UCSD-AML1 (cell line): ENCODE measurements around the gene EYA2.
"Not testable (repeated sequence)": the region's sequence is repeated elsewhere in the genome, so short reads cannot be mapped to it uniquely, and the experiment has no call there.

Experiments
- DNase-seq: peaks from one replicate; lab custom pipeline; 2025; ENCODE audit not compliant: unreplicated experiment; lab: John Stamatoyannopoulos, UW

The EYA2 gene

GRCh38 chr20:46894579-46894958 lies at the start of gene EYA2:
EYA2 (plus strand) TSS chr20:46894843; CDS start chr20:46990011, 95,168 bp downstream.
- no peak for DNase-seq

GRCh38 chr20:46844965-46845364 lies 49.7 kb upstream of the EYA2 start:
- no peak for DNase-seq

GRCh38 chr20:46849269-46849668 lies 45.4 kb upstream of the EYA2 start:
- no peak for DNase-seq

GRCh38 chr20:46849751-46850150 lies 44.9 kb upstream of the EYA2 start:
- no peak for DNase-seq

- DNase-seq = no peak
Observed at GRCh38 chr20:46850416-46850815, 44.2 kb upstream of the EYA2 start.

- DNase-seq = no peak
Observed at GRCh38 chr20:46850896-46851295, 43.7 kb upstream of the EYA2 start.

GRCh38 chr20:46851746-46852145 lies 42.9 kb upstream of the EYA2 start:
- DNase-seq = no peak

- DNase-seq = no peak
Observed at GRCh38 chr20:46852313-46852712, 42.3 kb upstream of the EYA2 start.

GRCh38 chr20:46853926-46854325 lies 40.7 kb upstream of the EYA2 start:
- DNase-seq = no peak

- no peak for DNase-seq
Observed at GRCh38 chr20:46857061-46857831, 37.4 kb upstream of the EYA2 start.

GRCh38 chr20:46865824-46866223 lies 28.8 kb upstream of the EYA2 start:
- DNase-seq = no peak

- no peak for DNase-seq
Observed at GRCh38 chr20:46870041-46870440, 24.6 kb upstream of the EYA2 start.

GRCh38 chr20:46872328-46873211 lies 22.1 kb upstream of the EYA2 start:
- no peak for DNase-seq

- no peak for DNase-seq
Observed at GRCh38 chr20:46875059-46875458, 19.6 kb upstream of the EYA2 start.

GRCh38 chr20:46879386-46879785 lies 15.3 kb upstream of the EYA2 start:
- DNase-seq = no peak

GRCh38 chr20:46879963-46880362 lies 14.7 kb upstream of the EYA2 start:
- not testable (repeated sequence) for DNase-seq

GRCh38 chr20:46883892-46884291 lies 10.8 kb upstream of the EYA2 start:
- DNase-seq = no peak

- DNase-seq = no peak
Observed at GRCh38 chr20:46890682-46891081, 4.0 kb upstream of the EYA2 start.

GRCh38 chr20:46893051-46893450 lies 1.6 kb upstream of the EYA2 start:
- no peak for DNase-seq

GRCh38 chr20:46893877-46894578 lies 615 bp upstream of the EYA2 start:
- DNase-seq = no peak
